Kidney epithelial cell (primary cell): Measurements from ENCODE around the gene RPS8. TPM values are rescaled to one million over a fixed set of nuclear protein-coding genes. Genes with fewer than 3 reads are reported as not detected.
A peak's percentile ranks its signal among the peaks of the same experiment; 100 is the strongest.
"Not testable (repeated sequence)": the region's sequence is repeated elsewhere in the genome, so short reads cannot be mapped to it uniquely, and the experiment has no call there.

ENCODE experiments used
- DNase-seq: peaks from one replicate; pipeline ENCODE4 v3.0.0-alpha.2; 2010; ENCODE audit warnings: low read depth
- H3K27me3 ChIP-seq: 2 replicates; pipeline ENCODE4 v1.6.0; 2011; ENCODE audit warnings: low read length; ENCODE audit not compliant: control insufficient read depth, insufficient read depth
- H3K36me3 ChIP-seq: 2 replicates; pipeline ENCODE4 v1.5.1; 2011; ENCODE audit warnings: low read length; ENCODE audit not compliant: control insufficient read depth, insufficient read depth
- H3K4me3 ChIP-seq: 2 replicates; pipeline ENCODE4 v1.5.1; 2011; ENCODE audit warnings: low read depth, mild to moderate bottlenecking, control low read depth, low read length
- total RNA-seq: library from RNA; depleted of rRNA; stranded (reverse); fragments of >200 nt; gene quantifications from 2 replicates; pipeline ENCODE4 v1.2.3, GENCODE V29; 2015
- TF ChIP-seq, protein P1 (sequence below): IDR thresholded peaks from 2 replicates; pipeline ENCODE4 v1.5.1; 2011; ENCODE audit warnings: mild to moderate bottlenecking, moderate library complexity, low read length, control low read depth, inconsistent platforms; ENCODE audit not compliant: insufficient read depth, poor library complexity, severe bottlenecking

RPS8 gene
- 3,692 and 4,100 TPM in 2 replicates for total RNA-seq

DNA sequence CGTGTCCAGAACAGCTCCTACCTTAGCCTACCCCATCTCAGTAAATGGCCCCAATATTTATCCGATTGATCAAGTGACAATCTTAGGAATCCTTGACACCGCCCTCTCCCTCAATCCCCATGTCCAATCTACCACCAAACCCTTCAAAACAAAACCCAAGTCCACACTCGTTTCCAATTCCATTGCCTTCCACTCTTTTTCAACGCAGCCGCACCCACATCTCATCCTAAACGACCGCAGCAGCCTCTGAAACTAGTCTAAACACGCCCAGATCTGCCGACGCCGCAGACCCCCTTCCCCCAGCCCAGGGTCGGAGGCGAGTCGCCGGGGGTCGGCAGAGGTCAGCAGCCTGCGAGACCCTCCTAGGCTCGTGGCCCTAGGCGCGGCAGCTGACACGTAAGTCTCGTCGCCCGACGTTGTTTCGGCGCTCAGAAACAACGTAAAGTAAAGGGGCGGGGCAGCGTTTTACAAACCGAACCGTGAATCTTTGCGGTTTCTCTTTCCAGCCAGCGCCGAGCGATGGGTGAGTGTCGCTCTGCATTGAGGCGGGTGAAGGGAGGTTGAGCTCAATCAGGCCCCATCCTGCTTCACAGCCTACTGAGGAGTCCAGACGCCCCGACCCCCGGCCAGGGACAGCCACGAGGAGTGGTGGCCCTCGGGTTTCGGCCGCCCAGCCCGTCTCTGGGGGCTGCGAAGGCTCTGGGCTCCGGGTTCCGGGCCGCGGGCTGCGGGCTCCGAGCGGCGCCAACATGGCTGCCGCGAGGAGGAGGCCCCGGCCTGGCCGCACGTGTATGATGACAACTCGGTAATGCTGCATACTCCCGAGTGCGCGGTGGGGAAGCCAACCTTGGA is at the start of gene RPS8:
Gene RPS8 (plus strand): TSS at position 463 of the 852 bp plus-strand sequence. CDS start 57 bp downstream, at position 520.
- Histone ChIP-seq H3K4me3 (peak within 1 kb of the TSS; percentile 80), H3K36me3 (peaks cover 1% of the 10 kb centered on the region), H3K27me3 (no peaks in the 10 kb centered on the region)
- DNase-seq, result peak; percentile 78
- TF ChIP-seq, protein P1, sequence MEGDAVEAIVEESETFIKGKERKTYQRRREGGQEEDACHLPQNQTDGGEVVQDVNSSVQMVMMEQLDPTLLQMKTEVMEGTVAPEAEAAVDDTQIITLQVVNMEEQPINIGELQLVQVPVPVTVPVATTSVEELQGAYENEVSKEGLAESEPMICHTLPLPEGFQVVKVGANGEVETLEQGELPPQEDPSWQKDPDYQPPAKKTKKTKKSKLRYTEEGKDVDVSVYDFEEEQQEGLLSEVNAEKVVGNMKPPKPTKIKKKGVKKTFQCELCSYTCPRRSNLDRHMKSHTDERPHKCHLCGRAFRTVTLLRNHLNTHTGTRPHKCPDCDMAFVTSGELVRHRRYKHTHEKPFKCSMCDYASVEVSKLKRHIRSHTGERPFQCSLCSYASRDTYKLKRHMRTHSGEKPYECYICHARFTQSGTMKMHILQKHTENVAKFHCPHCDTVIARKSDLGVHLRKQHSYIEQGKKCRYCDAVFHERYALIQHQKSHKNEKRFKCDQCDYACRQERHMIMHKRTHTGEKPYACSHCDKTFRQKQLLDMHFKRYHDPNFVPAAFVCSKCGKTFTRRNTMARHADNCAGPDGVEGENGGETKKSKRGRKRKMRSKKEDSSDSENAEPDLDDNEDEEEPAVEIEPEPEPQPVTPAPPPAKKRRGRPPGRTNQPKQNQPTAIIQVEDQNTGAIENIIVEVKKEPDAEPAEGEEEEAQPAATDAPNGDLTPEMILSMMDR, result no peak

DNA sequence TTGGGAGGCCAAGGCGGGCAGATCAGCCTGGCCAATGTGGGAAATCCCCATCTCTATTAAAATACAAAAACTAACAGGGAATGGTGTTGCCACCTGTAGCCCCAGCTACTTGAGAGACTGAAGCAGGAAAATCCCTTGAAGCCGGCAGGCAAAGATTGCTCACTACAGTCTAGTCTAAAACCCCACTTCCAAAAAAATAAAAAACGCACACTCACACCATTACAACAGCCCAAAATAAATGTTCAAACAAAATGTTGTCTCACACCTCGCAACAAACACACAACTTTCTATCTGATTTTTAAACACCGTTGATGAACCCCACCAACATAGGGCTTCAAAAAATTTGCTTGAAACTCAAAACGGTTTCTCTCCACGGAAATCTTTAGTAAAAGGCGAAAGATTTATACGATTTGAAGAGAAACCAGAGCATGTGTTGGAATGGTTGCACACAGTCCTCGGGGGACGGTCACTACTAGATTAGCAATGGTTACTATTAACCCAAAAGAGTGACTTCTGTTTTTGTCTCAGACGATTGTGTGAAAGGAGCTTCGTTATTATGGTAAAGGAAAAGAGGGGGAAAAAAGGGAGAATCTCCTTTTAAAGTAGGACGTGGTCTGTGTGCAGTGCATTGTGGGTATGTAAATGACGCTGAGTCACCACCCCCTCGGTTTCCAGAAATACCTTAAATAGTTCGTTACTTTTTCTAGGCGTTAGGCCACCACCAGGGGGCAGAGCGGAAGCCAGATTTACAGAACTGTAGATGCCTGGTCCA is 44.4 kb upstream of the RPS8 start, which contains the start of gene RNU5D-1:
Gene RNU5D-1 (minus strand): TSS at position 430 of the 772 bp plus-strand sequence.
- TF ChIP-seq, protein P1, result peak; percentile 83
- DNase-seq, result peak; percentile 93
- no peaks in the 10 kb centered on the region for H3K36me3 ChIP-seq
- no peaks in the 10 kb centered on the region for H3K27me3 ChIP-seq
- no peak within 1 kb of the TSS for H3K4me3 ChIP-seq

GRCh38 chr1:44733365-44733764 is 42.0 kb upstream of the RPS8 start:
- Histone ChIP-seq H3K36me3 (no peaks in the 10 kb centered on the region), H3K4me3 (no peak overlapping the region), H3K27me3 (no peaks in the 10 kb centered on the region)
- TF ChIP-seq, protein P1, result no peak
- DNase-seq, result no peak

- TF ChIP-seq, protein P1, result no peak
- no peaks in the 10 kb centered on the region for H3K27me3 ChIP-seq
- no peaks in the 10 kb centered on the region for H3K36me3 ChIP-seq
- DNase-seq, result no peak
- no peak overlapping the region for H3K4me3 ChIP-seq
These were observed 41.6 kb upstream of the RPS8 start for GRCh38 chr1:44733784-44734183.

DNA sequence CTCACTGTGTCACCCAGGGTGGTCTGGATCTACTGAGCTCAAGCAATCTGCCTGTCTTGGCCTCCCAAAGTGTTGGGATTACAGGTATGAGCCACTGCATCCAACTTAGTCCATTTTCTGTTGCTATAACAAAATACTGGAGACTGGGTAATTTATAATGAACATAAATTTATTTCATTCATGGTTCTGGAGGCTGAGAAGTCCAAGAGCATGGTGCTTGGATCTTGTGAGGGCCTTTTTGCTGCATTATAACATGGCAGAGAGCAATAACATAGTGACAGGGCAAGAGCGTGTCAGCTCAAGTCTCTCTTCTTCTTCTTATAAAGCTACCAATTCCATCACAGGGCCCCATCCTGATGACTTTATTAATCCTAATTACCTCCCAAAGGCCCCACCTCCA is 39.3 kb upstream of the RPS8 start:
- TF ChIP-seq, protein P1, result no peak
- Histone ChIP-seq H3K27me3 (no peaks in the 10 kb centered on the region), H3K36me3 (no peaks in the 10 kb centered on the region), H3K4me3 (no peak overlapping the region)
- no peak for DNase-seq

- not testable (repeated sequence) for H3K36me3 ChIP-seq, DNase-seq, H3K27me3 ChIP-seq
- peak overlapping the region; percentile 48 for H3K4me3 ChIP-seq
These were observed 36.4 kb upstream of the RPS8 start for GRCh38 chr1:44738953-44739306.
